ENCODE results near the gene CCDC82.

The CCDC82 gene

GRCh38 chr11:96397863-96398262 lies 8.2 kb upstream of the CCDC82 start:
- no peak overlapping the region for H3K4me3 ChIP-seq (ENCODE audit: low read length)
- no peak for TF ChIP-seq CTCF (IDR thresholded peaks at IDR 0.05; ENCODE audit: insufficient read depth, low read depth, low read length, missing control alignments)
- no peak for DNase-seq (ENCODE audit: low read depth)

- TF ChIP-seq CTCF (IDR thresholded peaks at IDR 0.05; ENCODE audit: insufficient read depth, low read depth, low read length, missing control alignments) = no peak
- DNase-seq (ENCODE audit: low read depth) = peak; percentile 30
- no peak overlapping the region for H3K4me3 ChIP-seq (ENCODE audit: low read length)
Measured at GRCh38 chr11:96396637-96397036, 6.9 kb upstream of the CCDC82 start.

GRCh38 chr11:96394773-96395172 lies 5.1 kb upstream of the CCDC82 start:
- DNase-seq (ENCODE audit: low read depth) = no peak
- TF ChIP-seq CTCF (IDR thresholded peaks at IDR 0.05; ENCODE audit: insufficient read depth, low read depth, low read length, missing control alignments) = no peak
- H3K4me3 ChIP-seq (ENCODE audit: low read length) = no peak overlapping the region

GRCh38 chr11:96393753-96394348 lies 4.1 kb upstream of the CCDC82 start:
- DNase-seq (ENCODE audit: low read depth) = peak; percentile 52
- H3K4me3 ChIP-seq (ENCODE audit: low read length) = no peak overlapping the region
- TF ChIP-seq CTCF (IDR thresholded peaks at IDR 0.05; ENCODE audit: insufficient read depth, low read depth, low read length, missing control alignments) = peak; percentile 71

- H3K4me3 ChIP-seq (ENCODE audit: low read length) = no peak overlapping the region
- TF ChIP-seq CTCF (IDR thresholded peaks at IDR 0.05; ENCODE audit: insufficient read depth, low read depth, low read length, missing control alignments) = no peak
- DNase-seq (ENCODE audit: low read depth) = peak; percentile 23
Measured at GRCh38 chr11:96391698-96392307, 2.1 kb upstream of the CCDC82 start.

GRCh38 chr11:96390488-96390792 lies 728 bp upstream of the CCDC82 start:
- DNase-seq (ENCODE audit: low read depth) = no peak
- TF ChIP-seq CTCF (IDR thresholded peaks at IDR 0.05; ENCODE audit: insufficient read depth, low read depth, low read length, missing control alignments) = no peak
- peak overlapping the region; percentile 88 for H3K4me3 ChIP-seq (ENCODE audit: low read length)
